AG04449 (cell line): ENCODE measurements around the gene ARL15.

Experiments used
- CTCF ChIA-PET: fragments of 350-600 bp; formaldehyde crosslinking; extraction: SDS; loops from one replicate; lab custom pipeline; 2021; ENCODE audit warnings: antibody characterized with exemption; lab: Yijun Ruan, JAX
- POLR2A ChIA-PET: fragments of 400-600, 350-600 bp; formaldehyde crosslinking; extraction: SDS; loops from one replicate; lab custom pipeline; 2020; ENCODE audit warnings: antibody characterized with exemption, inconsistent platforms; lab: Yijun Ruan, JAX
- DNase-seq: peaks from one replicate; pipeline ENCODE4 v3.0.0-alpha.2; 2010; ENCODE audit warnings: low read depth, low spot score
- H3K4me3 ChIP-seq: 2 replicates; pipeline ENCODE4 v1.5.1; 2011; ENCODE audit warnings: low read depth, mild to moderate bottlenecking, control low read depth, low read length
- CTCF ChIP-seq: IDR thresholded peaks from one replicate; pipeline ENCODE4 v1.5.1; 2011; ENCODE audit warnings: mild to moderate bottlenecking, moderate library complexity, low read length, control low read depth, inconsistent platforms; ENCODE audit not compliant: insufficient read depth; ENCODE audit errors: missing control alignments

Gene ARL15

GRCh38 chr5:54220230-54221040 is 89.9 kb downstream of the ARL15 start:
- TF ChIP-seq CTCF: no peak
- ChIA-PET POLR2A (no interaction called here), CTCF (interaction anchor here (0.9 to 1.0 kb wide), 2 partner anchors 9 to 957 kb away, joined by 4 read pairs; no protein-coding TSS in a partner anchor)
- no peak for DNase-seq
- no peak overlapping the region for H3K4me3 ChIP-seq

GRCh38 chr5:54217826-54218503 is 92.4 kb downstream of the ARL15 start:
- TF ChIP-seq CTCF: peak; percentile 66

GRCh38 chr5:54215233-54215736 is 95.1 kb downstream of the ARL15 start:
- CTCF ChIA-PET: interaction anchor here (0.6 to 2.9 kb wide), 7 partner anchors 14 to 1044 kb away, joined by 3 to 15 read pairs (median 3); no protein-coding TSS in a partner anchor
- POLR2A ChIA-PET: no interaction called here
- TF ChIP-seq CTCF: no peak
- DNase-seq: no peak
- no peak overlapping the region for H3K4me3 ChIP-seq

More at GRCh38 chr5:54217826-54218503, 92.4 kb downstream of the ARL15 start:
- peak; percentile 37 for DNase-seq
- ChIA-PET POLR2A (no interaction called here), CTCF (interaction anchor here (1.3 kb wide), 2 partner anchors 11 to 955 kb away, joined by 3 to 9 read pairs; no protein-coding TSS in a partner anchor)
- H3K4me3 ChIP-seq: no peak overlapping the region

GRCh38 chr5:54214722-54215121 is 95.7 kb downstream of the ARL15 start:
- no peak overlapping the region for H3K4me3 ChIP-seq
- CTCF ChIA-PET: interaction anchor here (2.4 to 2.9 kb wide), 3 partner anchors 14 to 1044 kb away, joined by 7 to 15 read pairs (median 8); no protein-coding TSS in a partner anchor
- DNase-seq: no peak
- TF ChIP-seq CTCF: no peak
- POLR2A ChIA-PET: no interaction called here

- no peak for DNase-seq
- ChIA-PET CTCF (interaction anchor here (1.1 to 2.1 kb wide), 2 partner anchors 17 to 22 kb away, joined by 3 to 6 read pairs; no protein-coding TSS in a partner anchor), POLR2A (no interaction called here)
- no peak overlapping the region for H3K4me3 ChIP-seq
- no peak for TF ChIP-seq CTCF
These were observed 98.0 kb downstream of the ARL15 start for GRCh38 chr5:54212331-54212730.

GRCh38 chr5:54211912-54212311 is 98.5 kb downstream of the ARL15 start:
- no peak overlapping the region for H3K4me3 ChIP-seq
- CTCF ChIA-PET: interaction anchor here (1.1 to 2.1 kb wide), 4 partner anchors 17 to 1089 kb away, joined by 3 to 7 read pairs (median 5); no protein-coding TSS in a partner anchor
- POLR2A ChIA-PET: no interaction called here

More at GRCh38 chr5:54211912-54212311, 98.5 kb downstream of the ARL15 start:
- no peak for TF ChIP-seq CTCF
- no peak for DNase-seq
